GM23338 (cell line): ENCODE results near the gene EMX1. TPM values are rescaled to one million over a fixed set of nuclear protein-coding genes. Genes with fewer than 3 reads are reported as not detected.

ENCODE experiments used
- ETS1 ChIP-seq: IDR thresholded peaks from 2 replicates; pipeline ENCODE4 v1.6.1; 2016; ENCODE audit warnings: antibody characterized with exemption
- REST ChIP-seq: IDR thresholded peaks from one replicate; pipeline ENCODE4 v1.6.1; 2018; ENCODE audit warnings: antibody characterized with exemption; ENCODE audit not compliant: unreplicated experiment
- ZNF462 ChIP-seq: fragments of 250-450 bp; sonication (Bioruptor Pico); IDR thresholded peaks from 2 replicates; pipeline ENCODE4 v1.5.0; 2020; ENCODE audit warnings: mild to moderate bottlenecking, moderate library complexity
- polyA plus RNA-seq: library from polyadenylated mRNA; unstranded; fragments of >200 nt; fragmentation: Nextera tagmentation; extraction: Ambion mirVana; gene quantifications from 2 replicates; pipeline ENCODE4 v1.2.1, GENCODE V29; 2016
- total RNA-seq: library from RNA; depleted of rRNA; stranded (reverse); fragments of >200 nt; shearing (Covaris generic); gene quantifications from 2 replicates; pipeline ENCODE4 v1.2.3, GENCODE V29; 2014

Gene EMX1
- total and polyA plus RNA-seq, 2 experiments from 2014 or later, result 3.9 to 7.9 TPM

- TF ChIP-seq ZNF462 (CRISPR knock-in tag) (no peak), ETS1 (no peak), REST (no peak)
Measured at GRCh38 chr2:72896446-72896845, 20.9 kb upstream of the EMX1 start (continued).
